Measurements from ENCODE around the gene SCAPER.

DNA sequence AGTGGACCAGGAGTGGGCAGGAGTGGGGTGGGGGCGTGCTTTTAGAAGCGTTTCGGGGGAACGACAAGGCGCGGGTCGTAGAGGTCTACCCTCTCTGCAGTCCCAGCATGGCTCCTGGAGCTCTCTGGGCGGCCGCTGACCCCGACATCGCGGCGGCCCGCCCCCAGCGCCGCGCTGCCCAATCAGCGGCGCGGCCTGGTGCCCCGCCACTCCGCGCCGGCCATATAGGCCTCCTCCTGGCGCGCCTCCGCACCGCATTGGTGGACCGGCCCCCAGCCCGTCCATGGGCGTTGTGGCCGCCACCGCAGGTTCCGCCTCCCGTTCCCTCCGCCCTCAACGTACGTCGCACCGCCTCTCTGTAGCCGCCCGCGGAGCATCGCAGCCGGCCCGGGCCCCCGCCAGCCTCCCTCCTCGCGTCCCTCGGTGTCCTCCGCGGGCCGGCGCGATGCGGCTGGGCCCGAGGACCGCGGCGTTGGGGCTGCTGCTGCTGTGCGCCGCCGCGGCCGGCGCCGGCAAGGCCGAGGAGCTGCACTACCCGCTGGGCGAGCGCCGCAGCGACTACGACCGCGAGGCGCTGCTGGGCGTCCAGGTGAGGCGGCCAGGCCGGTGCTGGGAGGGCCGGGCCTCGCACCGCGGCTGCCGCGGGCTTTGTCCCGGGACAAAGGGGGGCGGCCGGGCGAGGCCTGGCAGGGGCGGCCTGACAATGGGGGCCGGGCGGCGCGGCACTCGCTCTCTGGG lies 26.4 kb upstream of the SCAPER start, which contains the start of gene RCN2:
- TF ChIP-seq ZBTB1 (tag by site-specific recombination; IDR thresholded peaks at IDR 0.05): no peak
- no peak for TF ChIP-seq SALL2 (tag by site-specific recombination; IDR thresholded peaks at IDR 0.05; ENCODE audit: borderline replicate concordance)

Measured in HEK293 (cell line).